Loucy (cell line): ENCODE measurements around the gene KCNMA1.

ENCODE experiments used
- CTCF ChIP-seq: fragments of 200-600 bp; sonication (generic); conservative IDR thresholded peaks from 2 replicates; pipeline ENCODE4 v1.5.1; 2014; ENCODE audit warnings: mild to moderate bottlenecking, antibody characterized with exemption, low read length
- EZH2phosphoT487 ChIP-seq: fragments of 200-600 bp; IDR thresholded peaks from 2 replicates; pipeline ENCODE4 v1.6.1; 2018; ENCODE audit warnings: antibody characterized with exemption, mild to moderate bottlenecking, moderate library complexity, borderline replicate concordance

- TF ChIP-seq CTCF (no peak), EZH2phosphoT487 (no peak)
These were observed 528.1 kb downstream of the KCNMA1 start for GRCh38 chr10:77109351-77109994.
